ENCODE measurements around the gene PARD3B.

PARD3B gene

GRCh38 chr2:205401511-205401910, 856.2 kb downstream of the PARD3B start:
- no peak for DNase-seq
- no peak for TF ChIP-seq GATA1 (IDR thresholded peaks at IDR 0.05; ENCODE audit: low read depth, low read length)
- no peak for TF ChIP-seq POLR2A (IDR thresholded peaks at IDR 0.05; ENCODE audit: low read length)

GRCh38 chr2:205402011-205402410, 856.7 kb downstream of the PARD3B start:
- no peak for DNase-seq
- TF ChIP-seq GATA1 (IDR thresholded peaks at IDR 0.05; ENCODE audit: low read depth, low read length) = no peak

GRCh38 chr2:205403244-205403825, 858.1 kb downstream of the PARD3B start:
- DNase-seq = no peak
- TF ChIP-seq GATA1 (IDR thresholded peaks at IDR 0.05; ENCODE audit: low read depth, low read length) = no peak

GRCh38 chr2:205405194-205405593, 859.9 kb downstream of the PARD3B start:
- DNase-seq = no peak
- TF ChIP-seq POLR2A (IDR thresholded peaks at IDR 0.05; ENCODE audit: low read length) (no peak), GATA1 (IDR thresholded peaks at IDR 0.05; ENCODE audit: low read depth, low read length) (no peak)

- TF ChIP-seq POLR2A (IDR thresholded peaks at IDR 0.05; ENCODE audit: low read length) = no peak
- TF ChIP-seq GATA1 (IDR thresholded peaks at IDR 0.05; ENCODE audit: low read depth, low read length) = no peak
- DNase-seq = no peak
Observed at GRCh38 chr2:205405752-205406151, 860.5 kb downstream of the PARD3B start.

- no peak for DNase-seq
- no peak for TF ChIP-seq GATA1 (IDR thresholded peaks at IDR 0.05; ENCODE audit: low read depth, low read length)
- TF ChIP-seq POLR2A (IDR thresholded peaks at IDR 0.05; ENCODE audit: low read length) = no peak
Observed at GRCh38 chr2:205407984-205408383, 862.7 kb downstream of the PARD3B start.

- TF ChIP-seq POLR2A (IDR thresholded peaks at IDR 0.05; ENCODE audit: low read length) = no peak
- DNase-seq = no peak
Observed at GRCh38 chr2:205408696-205409095, 863.4 kb downstream of the PARD3B start.

- no peak for DNase-seq
- TF ChIP-seq POLR2A (IDR thresholded peaks at IDR 0.05; ENCODE audit: low read length) (no peak), GATA1 (IDR thresholded peaks at IDR 0.05; ENCODE audit: low read depth, low read length) (no peak)
Observed at GRCh38 chr2:205409411-205409810, 864.1 kb downstream of the PARD3B start.

- no peak for DNase-seq
- TF ChIP-seq GATA1 (IDR thresholded peaks at IDR 0.05; ENCODE audit: low read depth, low read length) (no peak), POLR2A (IDR thresholded peaks at IDR 0.05; ENCODE audit: low read length) (no peak)
Observed at GRCh38 chr2:205411558-205411957, 866.3 kb downstream of the PARD3B start.

GRCh38 chr2:205424326-205424725, 879.1 kb downstream of the PARD3B start:
- TF ChIP-seq POLR2A (IDR thresholded peaks at IDR 0.05; ENCODE audit: low read length) = no peak
- TF ChIP-seq GATA1 (IDR thresholded peaks at IDR 0.05; ENCODE audit: low read depth, low read length) = no peak
- DNase-seq = no peak

- TF ChIP-seq GATA1 (IDR thresholded peaks at IDR 0.05; ENCODE audit: low read depth, low read length) (no peak), POLR2A (IDR thresholded peaks at IDR 0.05; ENCODE audit: low read length) (no peak)
- no peak for DNase-seq
Observed at GRCh38 chr2:205425102-205425501, 879.8 kb downstream of the PARD3B start.

- TF ChIP-seq POLR2A (IDR thresholded peaks at IDR 0.05; ENCODE audit: low read length) = no peak
- no peak for TF ChIP-seq GATA1 (IDR thresholded peaks at IDR 0.05; ENCODE audit: low read depth, low read length)
- no peak for DNase-seq
Observed at GRCh38 chr2:205427112-205427511, 881.8 kb downstream of the PARD3B start.

- TF ChIP-seq POLR2A (IDR thresholded peaks at IDR 0.05; ENCODE audit: low read length) = no peak
- no peak for TF ChIP-seq GATA1 (IDR thresholded peaks at IDR 0.05; ENCODE audit: low read depth, low read length)
- DNase-seq = no peak
Observed at GRCh38 chr2:205428811-205429210, 883.5 kb downstream of the PARD3B start.

- no peak for TF ChIP-seq GATA1 (IDR thresholded peaks at IDR 0.05; ENCODE audit: low read depth, low read length)
- TF ChIP-seq POLR2A (IDR thresholded peaks at IDR 0.05; ENCODE audit: low read length) = no peak
- no peak for DNase-seq
Observed at GRCh38 chr2:205435970-205436369, 890.7 kb downstream of the PARD3B start.

- DNase-seq = no peak
- TF ChIP-seq POLR2A (IDR thresholded peaks at IDR 0.05; ENCODE audit: low read length) (no peak), GATA1 (IDR thresholded peaks at IDR 0.05; ENCODE audit: low read depth, low read length) (no peak)
Observed at GRCh38 chr2:205438241-205438640, 893.0 kb downstream of the PARD3B start.

GRCh38 chr2:205439621-205440020, 894.3 kb downstream of the PARD3B start:
- TF ChIP-seq GATA1 (IDR thresholded peaks at IDR 0.05; ENCODE audit: low read depth, low read length) = no peak
- TF ChIP-seq POLR2A (IDR thresholded peaks at IDR 0.05; ENCODE audit: low read length) = no peak
- DNase-seq = no peak

All from erythroblast (primary cell).